Myometrial cell (primary cell): Measurements from ENCODE around the gene NEK1. TPM values are rescaled to one million over a fixed set of nuclear protein-coding genes. Genes with fewer than 3 reads are reported as not detected.

Source experiments
- total RNA-seq: library from RNA; depleted of rRNA; stranded (reverse); fragments of >200 nt; gene quantifications from 2 replicates; pipeline ENCODE4 v1.2.3, GENCODE V29; 2015

The NEK1 gene, protein sequence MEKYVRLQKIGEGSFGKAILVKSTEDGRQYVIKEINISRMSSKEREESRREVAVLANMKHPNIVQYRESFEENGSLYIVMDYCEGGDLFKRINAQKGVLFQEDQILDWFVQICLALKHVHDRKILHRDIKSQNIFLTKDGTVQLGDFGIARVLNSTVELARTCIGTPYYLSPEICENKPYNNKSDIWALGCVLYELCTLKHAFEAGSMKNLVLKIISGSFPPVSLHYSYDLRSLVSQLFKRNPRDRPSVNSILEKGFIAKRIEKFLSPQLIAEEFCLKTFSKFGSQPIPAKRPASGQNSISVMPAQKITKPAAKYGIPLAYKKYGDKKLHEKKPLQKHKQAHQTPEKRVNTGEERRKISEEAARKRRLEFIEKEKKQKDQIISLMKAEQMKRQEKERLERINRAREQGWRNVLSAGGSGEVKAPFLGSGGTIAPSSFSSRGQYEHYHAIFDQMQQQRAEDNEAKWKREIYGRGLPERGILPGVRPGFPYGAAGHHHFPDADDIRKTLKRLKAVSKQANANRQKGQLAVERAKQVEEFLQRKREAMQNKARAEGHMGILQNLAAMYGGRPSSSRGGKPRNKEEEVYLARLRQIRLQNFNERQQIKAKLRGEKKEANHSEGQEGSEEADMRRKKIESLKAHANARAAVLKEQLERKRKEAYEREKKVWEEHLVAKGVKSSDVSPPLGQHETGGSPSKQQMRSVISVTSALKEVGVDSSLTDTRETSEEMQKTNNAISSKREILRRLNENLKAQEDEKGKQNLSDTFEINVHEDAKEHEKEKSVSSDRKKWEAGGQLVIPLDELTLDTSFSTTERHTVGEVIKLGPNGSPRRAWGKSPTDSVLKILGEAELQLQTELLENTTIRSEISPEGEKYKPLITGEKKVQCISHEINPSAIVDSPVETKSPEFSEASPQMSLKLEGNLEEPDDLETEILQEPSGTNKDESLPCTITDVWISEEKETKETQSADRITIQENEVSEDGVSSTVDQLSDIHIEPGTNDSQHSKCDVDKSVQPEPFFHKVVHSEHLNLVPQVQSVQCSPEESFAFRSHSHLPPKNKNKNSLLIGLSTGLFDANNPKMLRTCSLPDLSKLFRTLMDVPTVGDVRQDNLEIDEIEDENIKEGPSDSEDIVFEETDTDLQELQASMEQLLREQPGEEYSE (N-terminal part only)
- 8.1 and 10.1 TPM in 2 replicates for total RNA-seq

DNA sequence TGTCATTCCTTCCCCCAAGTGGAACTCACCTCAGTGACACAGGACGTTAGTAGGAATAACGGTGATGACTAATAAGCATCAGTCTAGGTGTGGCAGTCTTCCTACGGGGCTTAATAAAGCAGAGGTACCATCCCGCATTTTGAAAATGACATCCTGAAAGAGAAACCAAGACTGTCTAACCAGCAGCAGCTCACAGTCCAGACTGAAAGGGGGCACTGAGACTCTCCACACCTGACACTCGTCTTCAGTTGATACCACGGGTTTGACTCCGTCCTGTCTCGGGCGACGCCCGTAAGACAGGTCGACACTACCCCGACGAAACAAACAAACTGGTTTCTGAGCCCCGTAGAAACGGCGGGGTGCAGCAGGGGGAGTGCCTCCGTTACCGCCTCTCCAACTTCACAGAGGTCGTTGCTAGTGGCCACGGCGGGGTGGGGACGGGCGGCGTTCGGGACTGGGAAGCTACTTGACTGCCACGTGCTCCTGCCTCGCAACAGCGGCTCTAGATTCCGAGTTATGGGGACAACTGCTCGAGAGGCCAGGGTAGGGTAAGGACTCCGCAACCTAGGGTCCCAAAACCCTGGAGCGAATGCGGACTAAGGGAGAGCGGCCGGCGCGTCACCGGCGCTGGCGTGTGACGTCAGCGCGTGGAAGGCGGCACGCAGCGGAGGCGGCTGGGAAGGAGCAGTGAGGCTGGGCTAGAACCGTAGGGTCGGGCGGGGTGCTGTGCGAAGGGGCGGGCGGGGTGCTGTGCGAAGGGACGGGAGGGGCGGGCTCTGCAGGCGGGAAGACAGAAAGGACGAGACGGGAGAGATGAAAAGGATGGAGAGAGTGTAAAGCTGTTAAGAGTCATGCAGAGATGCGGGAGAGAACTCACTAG lies at the start of gene NEK1:
Gene NEK1, minus strand, starts transcription at position 593 of the 880 bp plus-strand sequence. CDS start 9,953 bp downstream, outside the sequence.

DNA sequence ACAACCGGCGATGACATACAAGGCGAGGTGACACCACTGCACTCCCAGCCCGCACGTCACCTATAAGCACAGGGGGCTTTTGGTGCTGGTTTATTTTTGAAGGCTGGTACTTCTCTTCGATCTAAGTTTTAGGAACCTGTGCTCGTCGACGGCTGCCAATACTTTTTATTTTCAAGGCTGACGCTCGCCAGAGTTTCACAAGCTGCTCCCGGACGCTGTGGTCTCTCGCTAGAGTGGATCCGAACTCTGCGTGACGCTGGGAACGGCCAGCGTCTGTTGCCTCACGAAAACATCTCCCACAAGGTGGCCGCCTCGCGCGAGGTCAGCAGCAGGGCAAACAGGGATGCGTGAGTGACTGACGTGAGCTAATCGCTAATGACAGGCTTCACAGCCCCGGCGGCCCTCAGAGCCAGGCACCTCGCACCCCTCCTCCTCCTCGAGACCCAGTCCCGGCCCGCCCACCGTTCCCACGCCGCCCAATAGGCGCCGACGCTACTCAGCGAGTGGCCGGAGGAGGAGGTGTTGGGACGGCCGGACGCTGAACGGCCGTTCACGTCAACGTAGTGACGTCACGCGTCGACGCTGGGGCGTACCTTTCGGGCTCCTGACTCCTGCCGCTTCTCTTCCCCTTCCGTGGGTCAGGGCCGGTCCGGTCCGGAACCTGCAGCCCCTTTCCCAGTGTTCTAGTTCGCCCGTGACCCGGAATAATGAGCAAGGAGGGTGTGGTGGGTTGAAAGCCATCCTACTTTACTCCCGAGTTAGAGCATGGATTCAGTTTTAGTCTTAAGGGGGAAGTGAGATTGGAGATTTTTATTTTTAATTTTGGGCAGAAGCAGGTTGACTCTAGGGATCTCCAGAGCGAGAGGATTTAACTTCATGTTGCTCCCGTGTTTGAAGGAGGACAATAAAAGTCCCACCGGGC lies 7.8 kb upstream of the NEK1 start, which contains the start of gene CLCN3:
Gene CLCN3, plus strand, starts transcription at position 621 of the 922 bp plus-strand sequence. CDS start 15,351 bp downstream, outside the sequence.

Other genes starting within 250 kb of the NEK1 start
- gene CLCN3, start 8.0 kb upstream of the NEK1 start, total RNA-seq: 30.0 and 50.0 TPM in 2 replicates
- 40.1 and 64.9 TPM in 2 replicates for gene HPF1, start 145.4 kb upstream of the NEK1 start, total RNA-seq